HG03280 (cell line): ENCODE data around the gene ZNF239.
"Not testable (repeated sequence)": the region's sequence is repeated elsewhere in the genome, so short reads cannot be mapped to it uniquely, and the experiment has no call there.

Experiments used
- ATAC-seq: cut with Tn5 transposase; IDR thresholded peaks from one replicate; pipeline ENCODE4 v1.9.1; 2021; ENCODE audit warnings: mild to moderate bottlenecking, moderate library complexity; ENCODE audit not compliant: unreplicated experiment

The ZNF239 gene

DNA sequence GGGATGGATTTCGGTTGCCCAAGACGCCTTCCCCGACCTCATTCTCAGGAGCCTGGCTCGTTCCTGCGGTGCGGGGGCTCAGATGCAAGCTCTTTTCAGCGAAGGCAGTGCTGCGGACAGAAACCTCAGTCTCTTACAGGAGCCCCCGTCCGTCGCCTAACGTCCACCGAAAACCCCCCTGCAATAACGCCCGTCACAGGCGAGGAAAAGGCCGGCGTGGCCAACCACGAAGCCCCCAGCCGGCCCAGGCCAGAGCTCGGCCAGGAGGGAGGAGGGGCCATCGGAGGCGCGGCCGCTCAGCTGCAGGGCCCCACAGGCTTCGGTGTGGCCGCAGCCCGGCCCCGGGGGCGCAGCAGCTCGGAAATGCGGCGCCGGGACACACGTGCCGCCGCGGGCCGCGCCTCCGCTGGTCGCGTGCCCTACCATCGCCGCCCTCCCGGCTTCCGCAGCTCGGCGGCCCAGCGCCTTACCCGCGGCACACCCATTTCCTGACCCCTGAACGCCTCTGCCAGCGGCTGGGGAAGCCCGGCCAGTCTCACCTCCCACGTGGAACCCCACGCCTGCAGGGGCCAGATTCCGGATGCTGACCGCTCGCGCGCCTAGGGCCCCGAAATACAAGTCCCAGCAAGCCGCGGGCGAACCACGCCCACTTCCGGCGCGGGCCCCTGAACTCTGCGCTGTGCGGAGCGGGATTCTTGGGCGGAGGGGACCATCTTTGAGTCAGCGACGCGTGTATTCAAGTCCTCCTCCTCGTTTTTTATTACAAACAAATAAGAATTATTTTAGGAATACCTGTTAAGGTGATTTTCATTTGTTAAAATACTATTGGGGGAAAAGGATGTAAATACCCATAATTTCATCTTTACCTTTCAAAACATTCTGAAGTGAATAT lies at the start of gene ZNF239:
TSS of gene ZNF239 (minus strand) at position 616 of the 892 bp plus-strand sequence. CDS start 16,537 bp downstream, outside the sequence.
- peak; percentile 88 for ATAC-seq

DNA sequence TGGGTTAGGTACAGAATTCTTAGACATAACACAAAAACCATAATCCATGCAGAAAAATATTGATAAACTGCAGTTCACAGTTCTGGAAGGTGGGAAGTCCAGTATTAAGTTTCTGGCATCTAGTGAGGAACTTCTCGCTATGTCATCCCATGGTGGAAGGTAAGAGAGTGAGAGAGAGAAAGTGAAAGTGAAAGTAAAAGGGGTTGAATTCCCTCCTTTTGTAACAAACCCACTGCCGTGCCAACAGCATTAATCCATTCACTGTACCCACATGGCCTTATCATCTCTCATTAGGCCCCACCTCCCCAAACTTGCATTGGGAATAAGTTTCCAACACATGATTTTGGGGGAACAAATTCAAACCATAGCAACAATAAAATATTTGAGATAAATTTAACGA lies 48.9 kb upstream of the ZNF239 start:
- no peak for ATAC-seq

DNA sequence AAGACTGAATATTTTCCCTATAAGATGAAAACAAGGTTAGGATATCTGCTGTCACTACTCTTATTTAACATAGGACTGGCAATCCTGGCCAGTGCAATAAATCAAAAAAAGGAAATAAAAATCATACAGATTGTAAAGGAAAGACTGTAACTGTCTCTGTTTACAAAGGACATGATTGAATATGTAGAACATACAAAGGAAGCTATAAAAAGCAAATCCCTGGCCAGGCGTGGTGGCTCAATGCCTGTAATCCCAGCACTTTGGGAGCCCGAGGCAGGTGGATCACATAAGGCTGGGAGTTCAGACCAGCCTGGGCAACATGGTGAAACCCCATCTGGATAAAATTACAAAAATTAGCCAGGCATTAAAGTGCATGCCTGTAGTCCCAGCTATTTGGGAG lies 47.6 kb upstream of the ZNF239 start:
- no peak for ATAC-seq

DNA sequence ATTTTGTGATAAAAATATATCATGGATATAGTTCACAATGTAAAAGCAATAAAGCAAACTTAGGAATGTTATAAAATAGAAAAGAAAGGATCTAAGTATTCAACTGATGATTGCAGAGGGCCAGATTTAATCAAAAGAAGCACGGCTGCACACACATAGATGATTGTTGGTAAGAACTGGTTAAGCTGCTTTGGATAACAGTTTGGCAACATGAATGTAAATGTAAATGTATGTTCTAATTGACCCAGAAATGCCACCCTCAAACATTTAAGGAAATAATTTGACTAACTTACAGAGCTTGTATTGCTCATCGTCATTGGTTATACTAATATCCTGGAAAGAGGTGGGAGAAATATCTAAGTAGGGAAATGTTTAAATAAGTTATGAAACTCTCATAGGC lies 45.0 kb upstream of the ZNF239 start:
- no peak for ATAC-seq

DNA sequence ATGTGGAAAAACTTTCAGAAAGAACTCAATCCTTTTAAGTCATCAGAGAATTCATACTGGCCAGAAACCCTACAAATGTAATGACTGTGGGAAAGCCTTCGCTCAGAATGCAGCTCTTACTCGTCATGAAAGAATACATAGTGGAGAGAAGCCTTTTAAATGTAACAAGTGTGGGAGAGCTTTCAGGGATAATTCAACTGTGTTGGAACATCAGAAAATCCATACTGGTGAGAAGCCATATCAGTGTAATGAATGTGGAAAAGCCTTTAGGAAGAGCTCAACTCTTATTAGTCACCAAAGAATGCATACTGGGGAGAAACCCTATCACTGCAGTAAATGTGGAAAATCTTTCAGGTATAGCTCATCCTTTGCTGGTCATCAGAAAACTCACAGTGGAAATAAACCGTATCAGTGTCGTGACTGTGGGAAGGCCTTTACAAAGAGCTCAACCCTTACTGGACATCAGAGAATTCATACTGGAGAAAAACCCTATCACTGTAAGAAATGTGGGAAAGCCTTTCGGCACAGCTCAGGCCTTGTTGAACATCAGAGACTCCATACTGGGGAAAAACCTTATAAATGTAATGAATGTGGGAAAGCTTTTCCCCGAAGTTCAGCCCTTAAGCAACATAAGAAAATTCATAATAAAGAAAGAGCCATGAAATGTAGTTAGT lies 42.4 kb upstream of the ZNF239 start:
- ATAC-seq, result no peak

DNA sequence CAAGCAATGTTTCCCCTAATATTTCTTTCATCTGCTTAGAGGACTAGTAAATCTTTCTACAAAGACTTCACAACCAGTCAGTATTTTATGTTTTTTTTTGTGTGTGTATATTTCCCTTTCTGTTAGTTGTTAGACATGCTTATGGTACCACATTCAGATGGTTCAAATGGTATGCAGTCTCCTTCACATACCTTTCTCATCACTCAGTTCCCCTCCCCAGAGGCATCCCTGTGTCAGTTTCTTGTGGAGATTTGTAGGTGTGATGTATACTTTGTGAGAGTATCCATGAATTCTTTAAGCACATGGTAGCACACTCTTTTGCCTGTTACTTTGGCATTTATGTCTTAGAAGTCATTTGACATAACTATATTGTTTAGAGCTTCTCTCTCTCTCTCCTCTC lies 36.2 kb upstream of the ZNF239 start:
- ATAC-seq, result no peak

DNA sequence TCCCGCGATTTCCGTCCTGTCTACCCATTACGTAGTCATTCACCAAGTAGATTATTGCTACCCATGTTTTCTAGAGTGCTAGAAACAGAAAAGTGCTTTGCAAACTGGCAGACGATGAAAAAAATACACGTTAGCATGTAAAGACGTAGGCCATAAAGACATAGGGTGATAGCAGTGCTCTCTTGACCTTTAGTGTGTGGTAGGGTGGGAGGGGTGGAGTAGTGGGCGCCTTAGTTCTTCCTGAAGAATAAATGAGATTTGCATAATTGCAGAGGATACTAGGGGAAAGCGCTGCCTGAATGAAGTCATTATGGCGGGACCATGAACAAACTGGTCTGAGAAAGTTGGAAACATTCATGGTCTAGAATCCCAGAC lies 32.8 kb upstream of the ZNF239 start:
- no peak for ATAC-seq

DNA sequence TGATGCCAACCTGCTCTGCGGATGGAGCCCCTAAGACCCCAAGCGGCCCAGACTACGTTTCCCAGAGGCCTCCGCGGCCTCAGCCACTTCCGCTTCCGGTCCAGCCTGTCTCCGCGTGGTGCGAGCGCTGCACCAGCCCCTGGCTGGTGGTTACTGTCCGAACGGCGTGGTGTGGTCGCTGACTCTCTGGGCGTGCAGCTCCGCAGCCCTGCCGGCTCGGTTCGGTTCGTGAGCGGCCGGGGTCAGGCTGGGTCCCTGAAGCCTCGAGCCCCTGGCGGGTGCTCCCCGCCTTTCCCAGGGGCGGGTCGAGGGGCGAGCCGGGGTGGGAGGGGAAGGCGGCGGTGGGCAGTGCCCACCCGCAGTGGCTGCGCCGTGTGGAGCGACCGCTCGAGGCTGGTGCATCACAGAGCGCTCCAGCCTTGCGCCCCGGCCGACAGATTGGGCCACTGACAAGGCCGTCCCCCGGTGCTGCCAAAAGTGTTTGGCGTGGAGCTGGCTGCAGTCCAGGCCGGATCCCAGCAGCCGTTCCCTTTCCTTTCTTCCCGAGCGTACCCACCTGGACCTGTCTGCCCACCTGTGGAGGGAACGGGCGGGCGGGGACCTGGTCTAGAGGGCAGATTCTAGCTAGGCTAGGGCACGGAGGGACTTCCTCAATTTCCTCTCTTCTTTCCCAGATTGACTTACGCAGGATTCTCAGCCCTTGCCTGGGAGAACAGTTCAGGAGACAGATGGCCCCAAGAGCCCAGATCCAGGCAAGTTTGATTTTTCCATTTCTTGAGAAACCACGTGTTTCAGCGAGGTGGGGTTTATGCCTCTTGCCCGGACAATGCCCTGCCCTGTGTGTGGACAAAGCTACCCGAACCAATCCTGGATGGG lies 32.1 kb upstream of the ZNF239 start, which contains the start of gene ZNF485:
TSS of gene ZNF485 (plus strand) at position 116 of the 876 bp plus-strand sequence. CDS start at position 729, 613 bp downstream.
- ATAC-seq, result peak; percentile 96

DNA sequence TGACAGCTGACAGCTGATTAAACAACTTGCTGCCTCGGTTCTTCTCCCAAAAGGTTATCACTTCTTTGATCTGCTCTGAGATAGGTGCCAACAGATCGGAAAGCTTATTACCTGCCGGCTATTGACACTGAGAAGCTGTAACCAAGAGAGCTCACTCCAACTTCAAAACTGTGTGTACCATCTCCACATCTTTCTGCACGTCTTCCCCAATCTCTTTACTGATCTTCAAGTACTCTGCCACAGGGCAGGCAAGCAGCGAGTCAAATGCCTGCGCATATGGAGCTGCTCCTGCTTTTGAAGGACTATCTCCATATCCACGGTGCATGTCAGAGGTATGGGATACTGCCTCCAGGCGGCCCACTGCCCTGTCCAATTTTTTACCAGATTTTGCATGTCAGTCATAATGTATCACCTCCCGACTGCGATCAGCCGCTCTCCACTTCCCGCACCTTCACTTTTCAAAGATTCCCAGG lies 31.5 kb upstream of the ZNF239 start:
- peak; percentile 18 for ATAC-seq

DNA sequence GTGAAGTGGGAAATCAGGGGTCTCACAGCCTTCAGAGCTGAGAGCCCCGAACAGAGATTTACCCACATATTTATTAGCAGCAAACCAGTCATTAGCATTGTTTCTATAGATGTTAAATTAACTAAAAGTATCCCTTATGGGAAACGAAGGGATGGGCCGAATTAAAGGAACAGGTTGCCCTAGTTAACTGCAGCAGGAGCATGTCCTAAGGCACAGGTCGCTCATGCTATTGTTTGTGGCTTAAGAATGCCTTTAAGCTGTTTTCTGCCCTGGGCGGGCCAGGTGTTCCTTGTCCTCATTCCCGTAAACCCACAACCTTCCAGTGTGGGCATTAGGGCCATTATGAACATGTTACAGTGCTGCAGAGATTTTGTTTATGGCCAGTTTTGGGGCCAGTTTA lies 27.2 kb upstream of the ZNF239 start:
- not testable (repeated sequence) for ATAC-seq

DNA sequence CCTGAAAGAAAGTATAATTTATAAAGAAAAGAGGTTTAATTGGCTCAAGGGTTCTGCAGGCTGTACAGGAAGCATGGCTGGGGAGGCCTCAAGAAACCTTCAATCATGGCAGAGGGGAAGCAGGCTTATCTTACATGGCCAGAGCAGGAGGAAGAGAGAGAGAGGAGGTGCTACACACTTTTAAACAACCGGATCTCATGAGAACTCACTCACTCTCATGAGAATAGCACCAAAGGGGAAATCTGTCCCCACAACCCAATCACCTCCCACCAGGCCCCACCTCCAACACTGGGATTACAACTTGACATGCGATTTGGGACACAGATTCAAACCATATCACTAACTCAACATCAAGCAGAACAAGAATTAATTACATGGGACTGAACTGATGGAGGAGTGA lies 24.9 kb upstream of the ZNF239 start:
- ATAC-seq, result no peak

DNA sequence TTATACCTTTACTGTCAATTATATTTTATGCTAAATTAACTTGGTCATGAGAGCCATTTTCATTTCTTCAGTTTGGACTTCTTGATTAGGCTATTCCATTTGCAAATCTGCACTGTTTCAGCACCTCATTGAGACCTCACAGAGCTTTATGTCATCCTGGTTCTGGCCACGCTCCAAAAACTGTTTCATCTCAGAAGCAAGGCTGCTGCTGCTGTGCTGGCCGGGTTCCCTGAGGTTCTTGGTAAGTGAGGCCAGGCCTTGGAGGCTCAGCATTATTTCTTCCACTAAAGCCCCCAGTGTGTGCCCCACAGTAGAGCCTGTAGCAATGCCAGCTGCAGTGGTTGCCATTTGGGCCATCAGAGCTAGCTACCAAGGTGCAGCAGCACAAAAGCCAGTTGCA lies 24.0 kb upstream of the ZNF239 start:
- no peak for ATAC-seq

DNA sequence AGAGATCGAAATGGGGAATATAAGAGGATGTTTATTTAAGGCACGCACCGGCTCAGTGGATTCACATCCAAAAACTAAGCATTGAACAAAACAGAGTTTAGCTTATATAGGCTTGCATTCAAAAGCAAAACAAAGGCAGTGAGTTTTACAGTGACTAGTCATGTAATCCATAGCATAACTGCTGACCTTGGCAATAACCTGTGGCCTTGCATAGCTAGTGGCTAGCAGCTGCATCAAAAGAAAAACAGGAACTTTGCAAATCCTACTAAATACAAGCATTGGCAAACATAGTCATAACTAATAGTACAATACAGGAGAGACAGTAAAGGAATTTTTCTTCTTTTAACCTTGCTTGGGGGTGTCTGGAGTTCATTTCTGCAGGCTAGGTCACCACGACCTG lies 22.1 kb upstream of the ZNF239 start:
- no peak for ATAC-seq

DNA sequence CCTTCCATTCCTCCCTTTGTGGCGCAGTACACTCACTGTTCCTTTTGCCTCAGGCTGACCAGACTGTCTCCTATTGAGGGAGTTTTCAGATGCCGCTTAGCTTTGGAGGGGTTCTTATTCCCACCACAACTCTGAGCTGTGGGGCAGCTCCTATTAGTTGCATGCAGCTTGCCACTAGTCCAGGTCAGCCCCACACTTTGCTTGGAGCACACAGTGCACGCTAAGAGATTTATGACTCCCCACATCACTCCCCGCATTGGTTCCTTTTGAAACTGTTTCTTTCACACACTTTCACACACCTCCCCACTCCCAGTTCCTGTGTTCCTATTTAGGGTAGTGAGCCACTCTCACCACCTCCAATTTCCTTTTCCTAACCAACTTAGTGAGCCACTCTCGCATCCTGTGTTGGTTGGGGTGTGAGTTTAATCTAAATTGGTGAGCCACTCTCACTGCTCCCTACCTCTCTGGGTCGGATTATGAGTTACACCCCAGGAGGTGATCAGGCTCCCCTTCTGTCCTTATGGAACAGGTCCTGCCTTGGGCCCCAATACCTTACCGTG lies 21.4 kb upstream of the ZNF239 start:
- peak; percentile 30 for ATAC-seq

DNA sequence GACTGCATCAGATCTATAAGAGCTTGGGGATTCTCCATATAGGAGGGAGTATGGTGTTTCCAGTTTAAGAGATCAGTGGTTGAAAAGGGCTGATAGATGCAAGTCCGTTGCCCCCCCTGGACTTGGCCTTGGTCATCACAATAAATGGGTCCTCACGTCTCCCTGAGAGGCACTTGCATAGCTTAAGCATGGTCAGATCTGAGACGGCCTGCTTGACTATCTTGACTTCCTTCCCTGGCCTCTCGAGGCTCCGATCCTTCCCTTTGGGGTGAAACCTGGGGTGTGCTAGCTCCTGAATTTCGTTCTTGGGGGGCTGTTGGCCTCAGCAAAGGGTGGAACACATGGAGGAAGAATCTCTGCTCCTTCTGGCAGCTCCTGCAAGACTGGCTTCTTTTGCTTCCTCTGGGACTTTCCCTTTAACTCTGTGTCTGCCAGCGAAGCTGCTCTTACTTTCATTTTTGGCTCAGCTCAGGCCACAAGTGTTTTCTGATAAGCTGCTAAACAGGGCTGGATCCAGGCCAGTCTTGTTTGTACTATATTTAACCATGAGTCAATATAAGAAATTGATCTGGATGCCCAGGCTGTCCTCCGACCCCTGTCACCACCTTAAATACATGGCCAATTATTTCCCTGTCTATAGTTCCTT lies 20.7 kb upstream of the ZNF239 start:
- peak; percentile 93 for ATAC-seq

DNA sequence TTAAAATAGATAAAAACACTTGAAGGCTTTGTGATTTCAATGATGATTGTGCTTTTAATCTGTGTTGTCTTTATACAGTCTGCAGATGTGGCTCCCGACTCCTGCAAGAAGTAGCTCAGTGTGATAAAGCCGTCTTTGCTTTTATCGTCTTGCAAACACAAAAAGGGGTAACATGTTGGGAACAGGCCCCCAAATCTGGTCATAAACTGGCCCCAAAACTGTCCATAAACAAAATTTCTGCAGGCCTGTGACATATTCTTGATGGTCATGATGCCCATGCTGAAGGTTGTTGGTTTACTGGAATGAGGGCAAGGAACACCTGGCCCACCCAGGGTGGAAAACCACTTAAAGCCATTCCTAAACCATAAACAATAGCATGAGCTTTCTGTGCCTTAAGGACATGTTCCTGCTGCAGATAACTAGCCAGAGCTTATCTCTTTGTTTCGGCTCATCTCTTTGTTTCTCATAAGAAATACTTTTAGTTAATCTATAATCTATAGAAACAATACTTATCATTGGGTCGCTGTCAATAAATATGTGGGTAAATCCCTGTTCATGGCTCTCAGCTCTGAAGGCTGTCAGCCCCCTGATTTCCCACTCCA lies 17.0 kb upstream of the ZNF239 start:
- no peak for ATAC-seq

DNA sequence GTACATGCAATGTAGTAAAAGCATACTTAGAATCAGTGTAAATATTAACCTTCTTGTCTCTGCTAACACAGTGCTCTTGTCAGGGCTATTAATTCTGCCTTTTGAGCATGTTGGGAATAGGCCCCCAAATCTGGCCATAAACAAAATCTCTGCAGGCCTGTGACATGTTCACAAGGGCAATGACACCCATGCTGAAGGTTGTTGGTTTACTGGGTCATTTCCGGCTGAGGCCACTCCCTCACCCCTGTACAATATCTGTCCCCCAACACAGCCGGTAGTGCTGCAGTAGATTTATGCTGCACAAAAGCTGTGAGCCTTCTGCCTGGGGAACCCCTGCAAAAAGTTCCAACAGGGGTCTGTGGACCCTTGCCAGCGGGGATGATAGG lies 12.3 kb upstream of the ZNF239 start:
- ATAC-seq, result not testable (repeated sequence)

DNA sequence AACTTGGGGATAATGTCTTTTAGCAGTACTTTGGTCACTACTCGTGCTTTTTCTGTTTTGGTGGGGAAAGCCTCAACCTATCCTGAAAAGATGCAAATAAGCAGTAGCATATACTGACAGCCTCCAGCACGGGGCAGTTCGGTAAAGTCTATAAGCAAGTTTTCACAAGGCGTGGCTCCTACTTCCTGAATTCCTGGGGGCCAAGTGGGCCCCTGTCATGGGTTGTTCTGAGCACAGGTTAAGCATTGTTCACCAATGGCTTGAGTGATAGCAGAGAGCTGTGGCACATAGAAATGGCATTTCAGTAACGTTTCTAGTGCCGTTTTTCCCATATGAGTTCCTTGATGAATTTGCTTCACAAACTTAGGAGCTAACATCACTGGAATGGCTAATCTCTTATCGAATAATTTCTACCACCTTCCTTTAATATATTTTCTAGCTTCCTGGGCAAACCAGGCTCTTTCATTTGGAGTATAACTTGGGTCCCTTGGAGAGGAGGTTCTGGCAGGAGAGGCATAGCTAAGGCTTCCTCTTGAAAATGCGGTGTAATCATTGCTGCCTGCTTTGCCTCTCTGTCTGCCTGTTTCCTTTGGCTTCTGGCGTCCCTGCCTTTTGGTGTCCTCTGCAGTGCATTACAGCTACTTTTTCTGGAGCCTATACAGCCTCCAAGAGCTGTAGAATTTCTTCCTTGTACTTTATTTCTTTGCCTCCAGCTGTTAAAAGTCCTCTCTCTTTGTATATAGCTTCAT lies 11.7 kb upstream of the ZNF239 start:
- ATAC-seq, result no peak

DNA sequence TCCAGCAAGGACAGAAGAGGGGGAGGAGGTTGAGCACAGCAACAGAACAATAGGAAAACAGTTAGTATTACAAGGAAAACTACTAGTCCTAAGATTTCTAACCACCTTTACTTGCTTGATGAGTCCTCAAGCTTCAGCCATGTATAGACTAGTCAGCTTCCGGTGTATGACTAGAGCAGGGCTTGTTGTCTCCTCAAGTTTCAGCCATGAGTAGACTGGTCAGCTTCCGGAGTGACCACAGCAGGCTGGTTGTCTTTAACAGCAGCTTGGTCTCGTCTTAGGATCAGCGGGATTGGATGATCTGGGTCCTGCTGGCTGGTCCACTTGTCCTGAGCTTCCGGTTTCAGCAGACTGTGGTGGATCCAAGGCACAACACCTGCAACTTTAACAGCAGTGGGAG lies 10.6 kb upstream of the ZNF239 start:
- ATAC-seq, result no peak
